DMS114 treated with DMSO at 0.1 percent for 48 hours (cell line): ENCODE results near the gene MAGI2.

Source experiments
- DNase-seq: peaks from one replicate; lab custom pipeline; 2025; ENCODE audit not compliant: unreplicated experiment; lab: John Stamatoyannopoulos, UW

The MAGI2 gene

DNA sequence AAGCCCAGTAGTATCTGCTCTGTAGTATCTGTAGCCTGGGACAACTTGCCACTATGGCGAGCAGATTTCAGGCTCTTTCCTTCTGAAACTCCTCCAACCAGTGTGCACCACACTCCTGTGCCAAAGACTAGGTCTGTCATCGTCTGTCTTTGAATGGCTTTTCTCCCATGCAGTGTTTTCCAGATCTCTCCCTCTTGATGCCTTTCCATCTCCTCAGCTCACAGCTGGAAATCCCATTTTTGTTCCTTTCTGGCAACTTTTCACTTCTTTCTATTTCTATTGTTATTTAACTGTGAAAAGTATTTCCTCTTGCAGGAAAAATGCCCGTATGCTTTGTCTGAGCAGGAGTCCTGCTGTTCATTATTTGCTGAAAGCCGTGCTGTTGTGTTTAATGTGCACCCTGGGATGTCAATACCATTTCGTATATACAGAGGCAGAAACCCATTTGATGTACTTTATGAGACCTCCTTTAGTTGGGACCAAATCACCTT, 1281.2 kb downstream of the MAGI2 start:
- no peak for DNase-seq

DNA sequence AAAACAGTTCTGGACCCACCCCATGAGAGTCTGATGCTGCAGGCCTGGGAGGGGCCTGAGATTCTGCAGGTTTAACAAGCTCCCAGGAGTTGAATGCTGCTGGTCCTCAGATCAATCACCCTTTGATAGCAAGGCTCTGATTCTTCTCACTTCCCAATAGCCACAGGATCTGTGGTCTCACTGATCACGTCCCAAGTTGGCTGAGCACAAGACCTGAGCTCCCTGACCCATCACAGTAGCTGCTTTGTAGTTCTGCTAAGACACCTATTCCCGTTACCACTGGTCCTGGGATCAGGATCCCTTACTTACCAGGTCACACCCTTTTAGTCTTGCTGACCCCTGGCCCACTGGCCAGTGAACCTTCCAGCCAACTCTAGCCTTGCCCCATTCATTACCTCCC, 1282.1 kb downstream of the MAGI2 start:
- DNase-seq, result no peak

GRCh38 chr7:78170815-78171214, 1282.7 kb downstream of the MAGI2 start:
- DNase-seq, result no peak

- DNase-seq, result no peak
Observed at GRCh38 chr7:78169992-78170391, 1283.5 kb downstream of the MAGI2 start.

DNA sequence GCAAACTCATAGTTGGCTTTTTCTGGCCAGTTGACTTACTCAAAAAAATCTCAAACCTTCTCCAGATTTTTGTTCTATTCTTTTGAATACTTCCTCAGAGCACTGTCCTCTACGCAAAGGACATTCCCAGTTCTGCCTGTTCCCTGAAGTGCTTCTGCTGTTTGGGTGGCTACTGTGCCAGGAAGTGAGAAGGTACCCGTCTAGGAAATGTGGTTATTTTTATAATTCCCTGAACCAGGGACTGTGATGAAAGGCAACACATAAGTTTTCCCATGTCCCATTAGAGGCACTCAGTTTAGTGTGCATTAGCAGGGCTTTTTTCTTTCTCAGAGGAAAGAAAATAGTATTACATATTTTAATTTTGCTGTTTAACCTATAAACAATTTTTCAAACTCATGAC, 1284.6 kb downstream of the MAGI2 start:
- no peak for DNase-seq

GRCh38 chr7:78167860-78168259, 1285.6 kb downstream of the MAGI2 start:
- no peak for DNase-seq

GRCh38 chr7:78165854-78166253, 1287.6 kb downstream of the MAGI2 start:
- DNase-seq, result no peak

DNA sequence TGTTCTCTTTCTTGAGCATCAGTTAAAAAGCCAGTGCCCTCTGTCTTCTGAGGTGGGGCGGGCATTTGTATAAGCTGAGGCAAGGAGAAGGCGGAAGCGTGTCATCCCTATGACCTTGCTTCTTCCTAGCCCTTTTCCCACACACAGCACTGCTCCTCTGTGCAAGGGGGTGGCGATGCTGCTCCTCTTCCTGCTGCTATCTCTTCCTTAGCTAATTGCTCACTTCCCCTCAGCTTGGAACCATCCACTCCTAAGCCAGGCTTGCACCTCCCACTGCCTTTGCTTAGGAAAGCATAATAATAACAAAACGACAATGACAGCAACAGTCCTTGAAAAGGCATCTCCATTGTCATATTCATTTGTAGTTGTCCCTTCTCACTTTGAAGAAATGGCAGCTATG, 1288.0 kb downstream of the MAGI2 start:
- DNase-seq, result no peak

GRCh38 chr7:78164459-78164858, 1289.0 kb downstream of the MAGI2 start:
- no peak for DNase-seq

GRCh38 chr7:78161781-78162180, 1291.7 kb downstream of the MAGI2 start:
- DNase-seq, result no peak

DNA sequence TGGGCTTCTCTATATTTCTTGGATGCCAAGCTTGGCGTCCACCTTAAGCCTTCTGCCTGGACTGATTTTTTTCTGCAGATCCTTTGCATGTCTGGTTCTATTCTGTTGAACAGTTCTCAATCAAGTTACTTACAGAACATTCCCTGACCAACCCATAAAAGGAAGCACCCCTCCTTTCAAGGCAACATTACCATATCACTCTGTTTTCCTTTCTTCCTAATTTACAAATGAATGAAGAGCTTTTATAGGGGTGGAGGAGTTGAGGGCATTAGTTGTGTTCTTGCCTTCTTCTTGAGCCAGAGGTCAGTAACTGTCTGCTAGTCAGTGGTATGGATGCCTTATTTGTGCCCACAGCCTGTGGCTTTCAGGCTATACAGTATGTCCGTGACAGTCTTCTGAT, 1293.9 kb downstream of the MAGI2 start:
- no peak for DNase-seq

DNA sequence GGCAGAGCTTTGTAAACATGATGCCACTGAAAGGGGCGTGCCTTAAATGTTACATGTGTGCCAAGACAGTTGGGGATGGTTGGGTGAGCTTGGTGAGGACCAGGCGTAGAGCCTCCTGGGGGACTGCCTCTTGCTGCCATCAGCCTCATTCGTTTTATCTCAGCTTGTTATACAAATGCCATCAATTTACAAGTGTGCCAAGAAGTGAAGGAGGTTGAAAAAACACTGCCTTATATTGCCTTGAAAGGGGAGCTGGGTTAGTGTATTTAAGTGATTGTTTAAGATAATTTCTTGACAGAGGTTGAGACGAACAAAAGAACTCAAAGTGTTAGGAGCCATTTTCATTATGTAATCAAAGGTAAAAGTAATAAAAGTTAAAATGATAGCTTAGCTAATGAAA, 1300.2 kb downstream of the MAGI2 start:
- no peak for DNase-seq

DNA sequence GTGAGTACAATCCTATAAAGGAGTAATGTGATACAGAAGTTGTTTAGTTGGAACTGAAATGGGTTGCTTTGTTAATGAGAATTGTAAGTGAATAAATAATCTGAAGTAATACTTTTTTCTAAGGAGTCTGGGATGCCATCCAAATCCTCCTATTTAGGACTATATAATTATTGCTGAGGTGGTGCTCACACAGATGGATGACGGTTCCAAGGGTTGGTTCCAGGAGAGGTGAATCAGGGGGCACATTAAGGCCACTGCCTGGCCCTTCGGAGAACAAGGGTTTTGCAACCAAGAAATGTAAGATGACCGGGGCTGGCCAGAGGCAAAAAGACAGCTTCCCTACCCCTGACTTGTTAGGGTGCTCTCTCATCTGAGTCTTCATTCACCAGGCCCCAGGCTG, 1302.2 kb downstream of the MAGI2 start:
- no peak for DNase-seq

- no peak for DNase-seq
Observed at GRCh38 chr7:78149787-78150186, 1303.7 kb downstream of the MAGI2 start.

DNA sequence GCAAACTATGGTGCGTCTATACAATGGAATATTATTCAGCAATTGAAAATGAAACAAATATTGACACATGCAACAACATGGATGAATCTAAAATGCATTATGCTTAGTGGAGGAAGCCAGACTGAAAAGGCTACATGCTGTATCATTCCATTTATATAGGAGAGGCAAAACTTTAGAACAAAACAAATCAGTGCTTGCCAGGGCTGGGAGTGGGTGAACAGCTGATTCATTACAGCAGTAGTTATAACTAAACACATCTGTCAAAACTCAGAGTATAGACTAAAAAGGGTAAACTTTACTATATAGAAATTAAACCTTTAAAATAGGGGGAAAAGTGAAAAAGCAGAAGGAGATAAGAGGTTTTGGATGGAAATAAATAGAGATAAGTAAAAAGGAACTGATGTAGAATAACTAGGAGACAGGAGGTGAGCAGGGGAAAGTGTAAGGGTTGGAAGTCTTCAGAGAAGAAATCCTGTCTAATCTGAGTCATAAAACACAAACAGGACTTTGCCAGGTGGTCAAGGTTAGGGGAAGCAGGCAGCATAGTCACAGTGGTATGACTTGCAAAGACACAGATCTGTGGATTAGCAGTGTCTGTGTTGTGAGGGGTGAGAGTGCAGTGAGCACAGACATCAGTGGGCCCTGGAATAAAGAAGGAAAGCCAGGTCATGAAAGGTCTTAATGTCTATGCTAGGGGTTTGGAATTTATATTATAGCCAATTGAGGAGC, 1305.1 kb downstream of the MAGI2 start:
- DNase-seq, result no peak

DNA sequence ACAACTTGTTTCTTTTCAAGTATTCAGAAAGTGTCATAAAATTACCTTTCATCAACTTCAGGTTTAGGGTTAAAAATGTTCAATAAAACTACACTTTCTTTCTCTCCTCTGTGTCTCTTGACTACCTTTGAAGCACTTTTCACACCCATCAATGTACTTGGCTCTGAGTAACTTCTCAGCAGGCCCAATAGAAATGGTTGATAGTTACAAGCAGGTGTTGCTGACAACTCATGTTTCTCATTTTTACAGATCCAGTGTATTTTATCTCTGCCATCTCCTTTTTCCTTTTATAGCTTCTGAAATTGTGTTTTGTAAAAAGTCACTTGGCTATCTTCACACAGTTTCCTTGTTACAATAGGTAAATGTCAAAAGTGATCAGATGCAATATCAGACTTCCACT, 1306.9 kb downstream of the MAGI2 start:
- DNase-seq, result no peak

DNA sequence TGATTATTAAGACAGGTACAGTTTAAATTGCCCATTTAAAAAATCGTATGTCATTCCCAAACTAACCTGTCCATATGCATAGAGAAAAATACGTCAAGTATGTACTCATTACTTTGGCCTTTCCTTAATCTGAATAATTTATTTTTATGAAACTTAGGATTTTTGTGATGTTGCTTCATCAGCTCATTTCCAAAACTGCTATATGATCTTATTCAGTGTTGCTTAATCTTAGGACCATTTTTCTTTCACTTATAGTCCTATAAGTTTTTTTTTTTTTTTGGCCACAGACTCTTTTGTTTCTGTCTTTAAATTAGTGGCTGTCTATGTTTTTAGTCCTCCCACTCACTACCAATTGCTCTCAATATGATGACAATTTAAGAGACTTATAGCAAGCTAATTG, 1309.8 kb downstream of the MAGI2 start:
- DNase-seq, result no peak

DNA sequence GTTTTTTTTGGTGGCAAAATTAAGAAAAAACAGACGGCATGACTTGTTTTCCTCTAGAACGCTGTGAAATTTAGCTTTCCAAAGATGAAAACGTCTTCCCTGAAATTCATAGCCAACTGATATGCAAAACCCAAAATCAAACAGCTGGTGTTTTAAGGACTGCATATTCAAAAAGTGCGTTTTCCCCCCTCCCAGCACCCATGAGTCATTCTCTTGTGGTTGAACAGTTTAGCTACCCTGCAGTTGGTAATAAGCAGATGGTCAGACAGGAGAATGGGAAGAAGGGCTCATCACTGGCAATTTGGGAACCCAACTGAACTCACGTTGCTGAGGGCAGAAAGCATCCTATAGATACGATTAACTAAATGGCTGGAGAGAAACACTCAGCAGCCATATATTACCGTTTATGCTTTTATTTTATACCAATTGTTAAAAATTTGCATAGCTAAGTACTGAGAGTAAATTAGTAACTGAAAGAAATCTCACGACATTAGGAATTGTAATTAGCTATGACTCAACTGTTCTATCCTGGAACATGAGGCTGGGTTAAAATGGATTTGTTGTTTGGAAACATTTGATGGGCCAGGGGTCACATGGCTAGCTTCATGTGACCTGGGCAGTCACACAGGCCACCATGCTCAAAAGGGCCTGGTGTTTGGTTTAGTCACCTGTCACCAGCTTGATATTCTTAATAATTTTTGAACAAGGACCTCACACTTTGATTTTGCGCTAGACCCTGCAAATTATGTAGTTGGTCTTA, 1311.8 kb downstream of the MAGI2 start:
- DNase-seq, result no peak

- no peak for DNase-seq
Observed at GRCh38 chr7:78140109-78140508, 1313.4 kb downstream of the MAGI2 start.

- DNase-seq, result no peak
Observed at GRCh38 chr7:78139335-78139734, 1314.1 kb downstream of the MAGI2 start.

DNA sequence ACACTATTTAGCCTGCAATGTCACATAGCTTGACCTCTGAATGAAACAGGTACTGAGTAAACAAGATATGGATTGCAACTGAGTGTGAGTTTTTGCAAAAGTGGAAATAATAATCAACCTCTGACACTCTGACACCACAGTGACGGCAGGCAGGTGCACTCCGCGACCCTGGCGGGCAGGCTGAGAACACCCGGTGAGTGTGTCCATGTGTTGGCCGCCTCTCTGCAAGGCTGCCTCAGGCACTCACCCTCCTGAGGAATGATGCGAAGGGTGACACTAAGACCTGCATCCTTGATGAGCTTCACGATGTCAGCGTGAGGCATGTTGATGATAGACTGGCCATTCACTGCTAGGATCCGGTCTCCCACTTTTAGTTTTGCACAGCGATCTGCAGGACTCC, 1318.7 kb downstream of the MAGI2 start:
- DNase-seq, result no peak

GRCh38 chr7:78134256-78134655, 1319.2 kb downstream of the MAGI2 start:
- DNase-seq, result peak; percentile 6
